Stromal cell of bone marrow (primary cell): ENCODE measurements around the gene UBE4B.
"Not testable (repeated sequence)": the region's sequence is repeated elsewhere in the genome, so short reads cannot be mapped to it uniquely, and the experiment has no call there.

ENCODE experiments used
- DNase-seq: peaks from one replicate; pipeline ENCODE4 v3.0.0-alpha.2; 2012; ENCODE audit warnings: low read depth

UBE4B gene

GRCh38 chr1:10073371-10073770, 40.6 kb downstream of the UBE4B start:
- not testable (repeated sequence) for DNase-seq

- peak; percentile 96 for DNase-seq
Observed at GRCh38 chr1:10074059-10074851, 41.5 kb downstream of the UBE4B start.

GRCh38 chr1:10074852-10075730, 42.3 kb downstream of the UBE4B start:
- no peak for DNase-seq

GRCh38 chr1:10075732-10076131, 43.0 kb downstream of the UBE4B start:
- no peak for DNase-seq

GRCh38 chr1:10078494-10078893, 45.7 kb downstream of the UBE4B start:
- no peak for DNase-seq

- no peak for DNase-seq
Observed at GRCh38 chr1:10080523-10080922, 47.8 kb downstream of the UBE4B start.

GRCh38 chr1:10082785-10083479, 50.2 kb downstream of the UBE4B start:
- no peak for DNase-seq

- no peak for DNase-seq
Observed at GRCh38 chr1:10084045-10084444, 51.3 kb downstream of the UBE4B start.

GRCh38 chr1:10085076-10085475, 52.3 kb downstream of the UBE4B start:
- no peak for DNase-seq

GRCh38 chr1:10087210-10087609, 54.5 kb downstream of the UBE4B start:
- DNase-seq, result no peak

- no peak for DNase-seq
Observed at GRCh38 chr1:10101929-10102328, 69.2 kb downstream of the UBE4B start.

GRCh38 chr1:10103193-10103592, 70.4 kb downstream of the UBE4B start:
- no peak for DNase-seq

- DNase-seq, result no peak
Observed at GRCh38 chr1:10104834-10105233, 72.1 kb downstream of the UBE4B start.

GRCh38 chr1:10105484-10105883, 72.7 kb downstream of the UBE4B start:
- DNase-seq, result no peak

- DNase-seq, result no peak
Observed at GRCh38 chr1:10106241-10106640, 73.5 kb downstream of the UBE4B start.

- DNase-seq, result no peak
Observed at GRCh38 chr1:10106756-10107475, 74.2 kb downstream of the UBE4B start.

GRCh38 chr1:10107476-10107847, 74.7 kb downstream of the UBE4B start:
- not testable (repeated sequence) for DNase-seq

GRCh38 chr1:10108134-10108663, 75.4 kb downstream of the UBE4B start:
- no peak for DNase-seq

- no peak for DNase-seq
Observed at GRCh38 chr1:10108948-10109708, 76.4 kb downstream of the UBE4B start.

GRCh38 chr1:10113501-10113900, 80.7 kb downstream of the UBE4B start:
- no peak for DNase-seq

GRCh38 chr1:10114746-10115145, 82.0 kb downstream of the UBE4B start:
- DNase-seq, result no peak
